ENCODE measurements around the gene FOXN1.

Gene FOXN1

DNA sequence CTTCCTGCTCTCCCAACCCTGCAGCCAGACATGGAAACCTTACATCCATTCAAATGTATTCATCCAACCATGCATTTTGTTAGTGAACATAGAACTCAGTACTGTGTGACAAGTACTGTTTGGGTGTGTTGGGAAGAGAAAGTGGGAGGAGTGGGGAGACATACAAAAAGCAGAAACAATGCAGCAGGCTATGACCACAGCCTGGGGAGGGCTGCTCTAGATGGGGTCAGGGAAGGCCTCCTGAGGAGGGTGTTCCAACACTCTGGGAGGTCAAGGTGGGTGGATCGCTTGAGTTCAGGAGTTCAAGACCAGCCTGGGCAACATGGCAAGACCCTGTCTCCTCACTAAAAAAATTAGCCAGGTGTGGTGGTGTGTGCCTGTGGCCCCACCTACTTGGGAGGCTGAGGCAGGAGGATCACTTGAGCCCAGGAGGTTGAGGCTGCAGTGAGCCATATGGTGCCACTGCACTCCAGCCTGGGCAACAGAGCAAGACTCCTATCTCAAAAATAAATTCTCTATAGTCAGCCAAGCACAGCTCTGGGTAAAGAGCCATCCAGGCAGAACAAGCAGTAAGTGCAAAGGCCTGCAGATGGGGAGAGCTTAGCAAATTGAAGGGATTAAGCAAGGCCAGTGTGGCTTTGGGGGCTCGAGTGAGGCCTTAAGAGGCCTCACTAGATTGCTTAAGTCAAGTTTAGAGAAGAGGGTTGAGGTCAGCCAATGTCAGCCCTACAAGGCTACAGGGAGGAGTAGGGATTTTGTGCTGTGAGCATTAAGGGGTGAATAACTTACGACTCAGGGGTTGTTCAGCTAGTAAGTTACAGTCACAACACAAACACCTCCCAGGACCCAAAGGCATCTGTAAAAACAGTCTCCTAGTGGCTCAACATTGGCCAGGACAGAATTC is 27.2 kb upstream of the FOXN1 start:
- no peak for DNase-seq (ENCODE audit: low spot score)

DNA sequence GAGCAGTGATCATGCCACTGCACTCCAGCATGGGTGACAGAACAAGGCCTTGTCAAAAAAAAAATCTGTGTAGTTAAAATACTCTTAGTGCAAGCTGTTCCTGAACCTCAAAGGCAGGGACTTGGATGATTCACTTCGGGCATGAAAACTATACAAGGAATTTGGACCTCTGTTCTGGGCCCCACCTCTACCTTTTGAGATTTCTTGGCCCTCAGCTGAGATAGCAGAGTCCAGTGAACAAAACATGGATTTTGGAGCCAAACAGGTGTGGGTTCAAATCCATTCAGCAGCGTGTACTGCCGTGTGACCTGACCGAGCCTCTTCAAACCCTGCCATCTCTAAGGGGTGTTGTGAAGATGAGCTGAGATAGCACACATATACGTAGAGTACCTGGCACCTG is 25.9 kb upstream of the FOXN1 start:
- DNase-seq (ENCODE audit: low spot score): no peak

DNA sequence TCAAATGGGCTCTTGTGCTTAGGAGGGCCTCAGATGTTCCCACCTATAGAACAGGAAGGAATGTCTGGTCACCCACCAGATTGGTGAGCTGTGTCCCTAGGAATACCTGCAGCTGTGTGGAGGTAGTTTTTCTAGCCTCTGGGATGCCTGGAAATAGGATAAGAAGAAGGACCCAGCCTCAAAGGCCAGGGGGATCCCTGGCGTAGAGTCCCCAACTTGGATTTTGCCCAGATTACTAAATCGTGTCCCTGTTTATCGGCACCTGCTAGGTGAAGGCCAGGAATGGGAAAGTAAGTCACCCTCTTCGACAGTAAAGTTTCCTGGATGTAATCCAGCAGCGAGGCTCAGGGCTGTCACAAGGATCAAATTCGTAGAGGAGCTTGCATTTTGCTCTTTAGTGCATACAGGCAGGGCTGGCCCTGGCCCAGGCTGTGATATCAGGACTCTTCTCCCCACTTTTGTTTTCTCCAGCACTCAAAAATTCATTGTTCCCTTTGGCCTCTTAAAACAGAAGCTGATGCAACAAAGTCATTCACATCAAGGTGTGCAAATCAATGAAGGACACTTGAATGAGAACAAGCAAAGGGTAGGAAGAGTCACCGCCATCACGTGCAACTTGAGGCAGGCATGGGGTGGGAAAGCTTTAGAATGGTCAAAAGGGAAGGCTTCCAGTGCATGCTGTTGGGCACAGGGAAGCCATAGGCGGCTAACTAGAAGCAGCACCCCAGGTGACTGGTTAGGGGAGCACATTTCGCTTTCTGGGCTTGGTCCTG is 25.2 kb upstream of the FOXN1 start:
- DNase-seq (ENCODE audit: low spot score): no peak

DNA sequence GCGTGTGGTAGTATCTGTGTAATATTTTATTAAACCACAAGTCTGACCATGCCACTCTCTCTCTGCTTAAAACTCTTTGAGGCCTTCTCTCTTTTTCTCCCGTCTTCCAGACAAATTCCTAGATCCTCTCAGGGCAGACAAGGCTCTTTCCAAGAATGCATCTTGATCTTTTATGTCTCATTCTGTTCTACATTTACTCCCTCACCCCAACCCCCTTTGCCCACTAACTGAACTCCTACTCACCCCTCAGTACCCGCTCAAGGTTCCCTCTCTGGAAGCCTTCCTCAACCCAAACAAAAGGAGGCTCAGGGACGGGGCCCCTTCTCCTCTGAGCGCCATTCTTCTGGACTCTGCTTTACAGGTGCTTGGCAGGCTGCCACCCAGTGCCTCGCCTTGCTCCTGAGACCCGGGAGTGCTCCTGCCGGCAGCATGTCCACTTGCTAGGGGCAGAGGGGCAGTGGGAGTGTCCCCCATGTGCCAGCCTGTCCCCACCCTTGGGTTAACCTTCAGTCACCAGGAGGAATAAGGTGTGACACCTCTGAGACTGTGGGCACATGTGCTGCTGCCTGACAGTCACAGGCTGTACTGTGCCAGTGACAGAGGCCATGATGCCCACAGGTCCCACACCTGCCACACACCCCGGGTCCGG is 23.5 kb upstream of the FOXN1 start:
- no peak for DNase-seq (ENCODE audit: low spot score)

DNA sequence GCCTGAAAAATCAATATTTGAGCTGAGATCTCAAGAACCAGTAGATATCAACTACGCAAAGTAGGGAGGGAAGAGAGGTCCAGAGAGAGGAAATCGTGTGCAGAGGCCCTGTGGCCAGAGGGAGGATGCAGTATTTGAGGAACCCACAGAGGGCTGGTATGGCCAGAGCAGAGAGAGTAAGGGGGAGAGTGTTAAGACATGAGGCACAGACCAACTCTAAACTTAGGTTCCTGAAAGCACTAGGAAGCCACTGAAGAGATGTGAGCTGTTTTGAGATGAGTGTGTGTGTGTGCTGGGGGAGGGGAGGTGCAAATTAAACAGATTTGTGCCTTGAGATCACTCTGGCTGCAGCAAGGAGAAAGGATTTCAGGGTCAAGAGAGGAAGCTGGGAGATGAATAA is 21.9 kb upstream of the FOXN1 start:
- DNase-seq (ENCODE audit: low spot score): no peak

DNA sequence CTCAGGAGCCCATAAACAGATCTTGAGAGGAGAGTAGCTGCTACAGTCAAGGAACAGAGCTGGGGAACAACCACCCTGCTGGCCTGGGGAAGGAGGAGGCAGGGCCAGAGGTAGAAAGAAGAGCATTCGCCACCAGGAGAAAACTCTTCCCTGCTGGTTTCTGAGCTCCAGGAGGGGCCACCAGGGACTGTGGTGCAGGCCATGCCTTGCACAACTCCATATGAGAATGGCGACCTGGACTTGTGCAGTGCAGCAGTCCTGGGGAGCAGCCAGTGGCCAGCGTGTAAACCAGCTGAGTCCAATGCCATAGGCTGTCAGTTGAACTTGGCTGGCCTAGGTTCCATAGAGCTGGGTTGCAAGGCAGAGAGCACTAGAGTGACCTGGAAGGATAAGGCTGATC is 21.1 kb upstream of the FOXN1 start:
- DNase-seq (ENCODE audit: low spot score): no peak

DNA sequence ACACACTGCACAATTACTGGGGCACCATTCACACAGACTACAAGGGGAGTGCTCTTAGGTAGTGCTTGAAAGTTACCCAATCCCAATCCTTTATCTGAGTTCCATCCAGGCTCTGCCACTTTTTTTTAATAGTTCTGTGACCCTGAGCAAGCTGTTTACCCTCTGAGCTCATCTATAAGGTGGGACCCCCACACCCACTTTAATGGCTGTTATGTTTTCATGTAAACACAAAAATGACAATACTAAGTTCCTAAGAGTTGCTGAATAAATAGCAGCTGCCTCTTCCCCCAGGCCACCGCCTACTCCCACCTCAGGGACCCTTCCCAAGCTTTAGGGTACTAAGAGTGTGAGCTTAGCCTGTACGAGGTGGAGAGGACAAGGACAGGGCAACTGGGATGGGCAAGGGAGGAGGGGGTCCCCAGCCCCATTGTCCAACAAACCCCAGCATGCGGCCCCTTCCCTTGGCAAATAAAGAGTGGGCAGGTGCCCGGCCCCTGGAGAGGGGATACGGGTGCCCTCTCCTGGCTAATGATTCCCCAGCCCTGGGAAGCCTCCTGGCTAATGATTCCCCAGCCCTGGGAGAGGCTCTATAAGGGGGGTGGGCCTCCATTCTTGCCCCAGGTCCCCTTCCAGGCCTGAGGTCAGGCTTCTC is 18.1 kb upstream of the FOXN1 start:
- DNase-seq (ENCODE audit: low spot score): no peak

DNA sequence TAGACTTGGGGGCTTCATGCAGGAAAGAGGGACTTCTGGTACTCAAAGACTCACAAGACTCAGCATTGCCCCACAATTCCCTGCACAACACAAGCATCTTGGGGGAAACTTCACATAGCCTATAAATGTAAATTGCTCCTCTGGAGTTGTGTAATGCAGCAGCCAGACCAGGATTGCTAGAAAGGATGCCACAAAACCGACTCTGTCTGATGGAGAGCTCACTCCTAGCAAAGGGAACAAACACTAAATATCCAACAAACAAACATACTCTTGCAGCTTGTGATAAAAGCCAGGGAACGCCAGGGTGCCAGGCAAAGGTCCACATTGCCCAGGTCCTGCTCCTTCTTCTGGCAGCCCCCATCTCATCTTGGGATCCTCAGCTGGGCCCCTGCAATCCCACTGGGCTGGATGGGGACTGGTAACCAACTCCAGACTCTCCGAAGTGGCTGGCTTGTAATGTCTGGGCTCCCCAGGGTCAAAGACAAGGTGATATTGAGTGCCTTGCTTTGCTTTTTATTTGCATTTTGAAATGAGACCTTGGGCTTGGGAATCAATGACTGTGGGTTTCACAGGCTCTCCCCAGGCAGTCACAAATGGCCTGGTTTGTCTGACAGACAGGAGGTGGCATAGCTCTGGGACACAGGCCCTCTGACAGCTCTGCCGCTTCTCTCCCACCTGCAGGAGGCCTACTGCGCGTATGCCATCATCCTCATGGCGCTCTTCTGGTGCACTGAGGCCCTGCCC is 17.4 kb upstream of the FOXN1 start:
- no peak for DNase-seq (ENCODE audit: low spot score)

DNA sequence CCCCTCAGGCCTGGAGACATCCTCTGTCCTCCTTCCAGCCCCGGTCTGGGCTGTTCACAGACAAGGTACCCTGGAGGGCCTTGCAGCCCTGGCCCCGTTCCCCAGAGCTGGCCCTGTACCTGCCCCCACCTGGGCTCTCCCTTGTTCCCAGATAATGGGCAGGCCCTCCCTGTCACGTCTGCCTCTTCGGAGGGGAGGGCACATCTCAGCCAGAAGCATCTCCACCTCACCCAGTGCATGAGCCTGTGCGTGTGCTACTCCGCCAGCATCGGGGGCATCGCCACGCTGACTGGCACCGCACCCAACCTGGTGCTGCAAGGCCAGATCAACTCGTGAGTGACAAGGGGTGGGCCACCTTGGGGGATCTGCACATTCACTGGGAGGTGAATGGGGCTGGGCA is 14.9 kb upstream of the FOXN1 start:
- DNase-seq (ENCODE audit: low spot score): no peak

DNA sequence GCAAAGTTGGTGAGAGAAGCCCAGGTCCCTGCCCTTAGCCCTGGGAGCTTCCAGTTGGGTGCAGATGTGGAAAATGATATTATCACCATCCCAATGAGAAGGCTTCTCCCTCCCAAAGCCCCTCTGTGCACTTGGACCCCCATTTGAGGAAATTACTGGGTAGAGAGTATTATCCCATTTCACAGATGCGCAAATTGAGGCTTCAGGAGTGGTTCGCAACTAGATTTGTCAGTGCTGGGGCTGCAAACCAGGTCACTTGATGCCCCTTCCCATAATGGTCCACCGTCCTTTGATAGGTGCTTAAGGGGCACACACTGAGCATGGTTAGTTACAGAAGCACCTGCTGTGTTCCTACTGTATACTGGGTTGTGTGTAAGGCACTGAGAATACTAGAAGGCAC is 14.3 kb upstream of the FOXN1 start:
- no peak for DNase-seq (ENCODE audit: low spot score)

DNA sequence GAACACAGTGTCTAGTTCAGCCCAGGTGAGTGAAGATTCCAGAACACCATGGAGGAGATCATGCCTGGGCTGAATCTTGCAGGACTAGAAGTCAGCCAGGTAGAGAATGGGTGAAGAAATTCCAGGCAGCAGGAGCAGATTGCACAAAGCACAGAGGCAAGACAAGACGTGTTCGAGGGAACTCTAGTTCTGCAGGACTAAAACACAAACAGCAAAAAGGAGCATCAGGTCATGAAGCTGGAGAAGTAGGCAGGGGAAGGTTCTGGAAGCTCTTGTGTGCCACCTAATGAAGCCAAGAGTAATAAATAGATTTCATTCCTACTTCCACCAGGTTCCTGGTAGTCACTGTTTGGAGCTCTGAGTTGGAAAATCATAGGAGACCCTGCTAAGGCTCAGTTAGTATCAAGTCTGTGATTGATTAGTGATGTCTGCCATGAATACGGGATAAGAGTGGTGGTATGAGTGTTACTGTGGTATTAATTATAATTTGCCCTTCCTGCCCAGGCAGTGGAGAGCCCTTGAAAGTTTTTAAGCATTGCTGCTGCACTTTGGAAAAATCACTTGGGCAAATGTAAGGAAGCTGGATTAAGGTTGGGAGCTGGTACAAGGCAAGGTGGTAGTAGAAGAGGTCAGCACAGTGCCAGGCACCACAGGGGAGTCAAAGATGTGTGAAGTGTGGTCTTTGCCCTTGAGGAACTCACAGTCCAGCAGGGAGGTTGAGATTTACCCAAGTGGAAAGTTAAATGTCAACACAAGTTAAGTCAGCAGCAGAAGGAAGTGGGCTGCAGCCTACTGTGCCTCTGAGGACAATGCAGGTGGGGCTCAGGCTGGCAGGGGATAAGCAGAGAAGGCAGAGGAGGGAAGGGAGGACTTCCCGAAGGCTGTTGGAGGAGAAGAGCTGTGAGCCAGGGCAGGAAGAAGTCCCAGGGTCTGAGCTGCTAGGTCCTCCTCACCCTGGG is 13.5 kb upstream of the FOXN1 start:
- no peak for DNase-seq (ENCODE audit: low spot score)

DNA sequence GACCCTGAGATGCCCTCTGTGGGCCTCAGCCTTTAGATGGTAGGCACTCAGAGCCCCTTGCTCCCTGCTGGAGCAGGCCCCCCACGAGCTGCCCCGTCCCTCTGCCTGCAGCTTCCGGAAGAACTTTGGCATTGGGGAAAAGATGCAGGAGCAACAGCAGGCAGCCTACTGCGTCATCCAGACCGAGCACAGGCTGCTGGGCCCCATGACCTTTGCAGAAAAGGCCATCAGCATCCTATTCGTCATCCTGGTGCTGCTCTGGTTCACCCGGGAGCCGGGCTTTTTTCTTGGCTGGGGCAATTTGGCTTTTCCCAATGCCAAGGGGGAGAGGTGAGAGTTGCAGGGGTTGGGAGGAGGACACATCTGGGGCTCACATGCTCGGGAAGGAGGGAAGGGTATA is 12.7 kb upstream of the FOXN1 start:
- peak; percentile 72 for DNase-seq (ENCODE audit: low spot score)

DNA sequence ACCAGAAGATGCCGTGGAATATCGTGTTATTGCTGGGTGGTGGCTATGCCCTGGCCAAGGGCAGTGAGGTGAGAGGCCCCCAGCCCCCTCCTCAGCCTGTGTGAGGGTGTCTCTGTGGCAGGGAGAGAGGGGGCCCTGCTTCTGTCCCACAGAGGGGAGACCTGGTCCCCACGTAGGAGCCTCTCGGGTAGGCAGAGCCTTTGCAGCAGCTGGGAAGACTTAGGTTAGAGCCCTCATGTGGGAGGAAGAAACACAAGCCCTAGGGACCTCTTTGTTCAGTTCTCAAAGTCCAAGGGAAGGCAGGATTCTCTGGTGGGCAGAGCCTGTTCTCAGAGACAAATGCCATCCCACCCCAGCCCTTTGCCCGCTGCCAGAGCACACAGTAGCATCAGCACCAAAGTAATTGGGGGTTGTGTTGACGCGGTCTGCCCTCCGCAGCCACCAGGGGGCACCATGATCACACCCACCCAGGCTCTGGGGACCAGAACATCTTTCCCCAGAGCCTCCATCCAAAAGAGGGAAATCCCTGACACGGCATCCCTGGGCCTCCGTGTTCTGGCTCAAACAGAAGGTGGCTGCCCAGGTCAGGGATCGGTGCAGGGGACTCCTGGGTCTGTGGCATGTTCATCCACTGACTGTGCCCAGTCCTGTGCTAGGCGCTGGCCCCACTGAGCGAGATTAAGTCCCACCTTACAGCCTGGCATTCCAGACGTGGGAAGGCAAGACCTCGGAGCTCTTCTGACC is 11.5 kb upstream of the FOXN1 start:
- DNase-seq (ENCODE audit: low spot score): peak; percentile 89

DNA sequence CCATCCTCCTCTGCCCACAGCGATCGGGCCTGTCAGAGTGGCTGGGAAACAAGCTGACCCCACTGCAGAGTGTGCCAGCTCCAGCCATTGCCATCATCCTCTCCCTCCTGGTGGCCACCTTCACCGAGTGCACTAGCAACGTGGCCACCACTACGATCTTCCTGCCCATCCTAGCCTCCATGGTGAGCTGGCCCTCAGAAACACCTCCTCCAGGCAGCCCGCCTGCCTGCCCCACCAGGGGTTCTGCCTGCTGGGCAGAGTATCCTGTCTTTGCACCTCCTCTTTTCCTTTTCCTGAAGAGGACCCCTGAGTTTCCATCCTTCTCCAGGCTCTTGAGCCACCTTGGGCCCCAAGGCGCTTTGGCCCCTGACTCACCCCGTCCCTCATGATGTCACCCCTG is 10.5 kb upstream of the FOXN1 start:
- DNase-seq (ENCODE audit: low spot score): no peak

DNA sequence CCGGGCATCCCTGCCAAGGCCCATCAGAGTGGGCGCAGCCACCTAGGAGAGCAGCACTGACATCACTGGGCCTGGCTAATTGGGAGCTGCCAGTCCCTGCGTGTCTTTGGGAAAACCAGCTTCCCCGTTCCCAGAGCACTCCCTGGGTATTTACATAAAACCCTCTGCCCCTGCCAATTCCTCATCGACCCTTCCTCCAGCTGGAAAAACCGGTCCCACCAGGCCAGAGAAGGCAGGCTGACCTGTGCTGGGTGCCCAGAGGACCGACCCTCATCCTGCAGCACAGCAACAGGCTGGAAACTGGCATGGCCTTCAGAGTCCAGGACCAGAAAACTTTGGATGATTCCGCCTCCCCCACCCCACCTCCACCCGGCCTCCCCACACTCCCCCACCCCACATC is 8.2 kb upstream of the FOXN1 start:
- DNase-seq (ENCODE audit: low spot score): no peak

DNA sequence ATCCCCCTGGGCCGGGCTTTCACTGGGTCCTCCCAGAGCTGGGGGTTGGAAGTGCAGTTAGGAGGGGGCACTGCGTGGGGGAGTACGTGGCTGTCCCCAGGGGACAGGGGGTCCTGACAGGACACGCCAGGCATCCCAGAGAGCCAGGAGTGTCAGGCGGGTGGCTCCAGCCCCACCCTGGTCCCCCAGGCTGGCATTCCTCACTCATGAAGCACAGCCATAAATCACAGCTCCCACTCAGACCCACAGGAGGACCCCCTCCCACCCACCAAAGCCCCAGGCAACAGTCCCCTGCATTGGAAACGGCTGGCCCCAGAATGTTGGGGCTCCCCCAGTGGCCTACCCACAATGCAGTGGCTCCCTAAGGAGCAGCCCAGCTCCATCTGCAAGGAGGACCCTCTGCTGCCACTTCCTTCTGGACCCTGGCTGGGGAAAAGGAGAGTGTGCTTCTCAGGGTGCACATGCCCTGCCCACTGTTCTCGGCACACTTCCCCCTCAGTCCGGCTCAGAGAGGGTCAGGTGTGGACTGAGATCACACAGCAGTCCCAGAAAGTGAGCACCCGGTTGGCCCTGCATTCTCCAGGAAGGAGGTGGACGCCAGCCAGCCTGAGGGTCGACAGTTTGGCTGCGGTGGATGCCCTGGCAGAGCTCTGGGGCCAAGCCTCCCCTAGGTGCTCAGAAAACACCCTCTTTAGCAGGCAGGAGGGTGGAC is 7.3 kb upstream of the FOXN1 start:
- DNase-seq (ENCODE audit: low spot score): no peak

DNA sequence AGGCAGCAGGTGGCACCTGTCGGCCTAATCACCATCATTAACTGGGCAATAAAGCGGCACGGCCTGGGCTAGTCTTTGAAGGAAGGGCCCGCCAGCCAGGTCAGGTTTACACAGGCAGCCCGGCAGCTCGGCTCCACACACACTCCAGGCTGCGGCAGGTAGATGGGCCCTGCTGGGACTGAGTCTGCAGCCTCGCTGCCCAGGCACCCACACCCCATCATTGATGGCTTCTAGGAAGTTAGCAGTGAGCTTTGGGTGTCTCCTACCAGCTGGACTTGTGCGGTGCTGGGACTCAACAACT is 6.8 kb upstream of the FOXN1 start:
- no peak for DNase-seq (ENCODE audit: low spot score)

DNA sequence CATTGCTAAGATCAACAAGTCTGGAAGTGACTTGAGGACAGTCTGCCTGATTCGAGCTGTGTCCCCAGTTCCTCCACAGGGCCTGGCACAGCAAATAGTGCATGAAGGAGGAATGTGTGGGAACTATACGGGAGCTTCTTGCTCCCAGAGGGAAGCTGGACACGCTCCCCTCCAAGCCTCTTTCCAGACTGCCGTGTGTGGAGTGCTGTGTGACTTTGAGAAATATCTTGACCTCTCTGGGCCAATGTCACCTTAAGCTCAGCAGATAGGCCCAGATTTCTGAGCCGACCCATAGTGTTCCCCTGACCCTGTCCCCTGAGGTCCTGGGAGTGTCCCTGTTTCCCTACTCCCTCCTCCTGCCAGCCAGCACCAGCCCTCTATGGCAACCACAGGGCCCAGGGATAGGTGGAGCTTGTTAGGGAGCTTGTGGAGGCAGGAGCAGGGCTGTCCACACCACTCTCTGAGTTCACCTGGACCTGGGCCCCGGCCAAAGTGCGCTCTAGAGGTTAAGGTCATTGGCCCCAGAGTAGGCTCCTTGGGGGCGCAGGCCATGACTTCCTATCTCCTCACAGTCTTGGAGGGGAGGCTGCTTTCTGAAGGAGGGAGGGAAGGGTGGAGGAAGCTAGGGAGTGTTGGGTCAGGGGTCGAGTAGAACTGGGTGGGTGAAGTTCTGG is 6.3 kb upstream of the FOXN1 start:
- DNase-seq (ENCODE audit: low spot score): no peak
